Posterior vena cava (tissue), 2 donors: ENCODE data around the gene RBPJ. TPM values are rescaled to one million over a fixed set of nuclear protein-coding genes. Genes with fewer than 3 reads are reported as not detected.

Source experiments
- DNase-seq: peaks from one replicate; pipeline ENCODE4 v3.0.0-alpha.2; 2020; ENCODE audit warnings: low spot score
- intact Hi-C, 2 donors: fragments of 100-400 bp; cut with DNase I; formaldehyde crosslinking; loops; one replicate each; pipeline versions ENCODE4 v1.14.1 to v1.14.2; 2022 to 2023
- long read RNA-seq, 2 donors: library from polyadenylated mRNA; unstranded; transcript quantifications; one replicate each; pipeline ENCODE4 v2.0.0, GENCODE V29; 2020 to 2021
- total RNA-seq, 2 donors: library from RNA; stranded (reverse); fragmentation: NEBNext Ultra II Directional; extraction: Animal tissue kit (Norgen Biotek cat#: 25700); gene quantifications; one replicate each; pipeline ENCODE4 v1.2.1, GENCODE V29; 2021
- donor health status: DM: yes; HTN: yes; CAD: no.
- donor health status: DM: yes; HTN: yes; CAD: no.

Gene RBPJ
- total RNA-seq, result 100 to 1,000 TPM in 1 of 2 donors, 10 to 100 TPM in 1; 78.4 to 116 TPM
- long read RNA-seq, donor 1, full-length matches to known transcripts, result 21 of 53 reads
- long read RNA-seq, donor 1, partial matches to known transcripts, result 1 of 53 reads
- long read RNA-seq, donor 1, other reads (novel, unspliced or antisense), result 31 of 53 reads
- long read RNA-seq, donor 2, full-length matches to known transcripts, result 102 of 141 reads
- long read RNA-seq, donor 2, partial matches to known transcripts, result 18 of 141 reads
- long read RNA-seq, donor 2, other reads (novel, unspliced or antisense), result 21 of 141 reads

GRCh38 chr4:26320538-26321372 lies at the start of gene RBPJ:
TSS of gene RBPJ (plus strand) at chr4:26321014. CDS start at chr4:26321029, 15 bp downstream.
- intact Hi-C loops, result loop anchor here (5.0 to 10.0 kb wide), 2 partner anchors 158 to 296 kb away; no protein-coding TSS in a partner anchor
- peak; percentile 97 for DNase-seq

- no peak for DNase-seq
- intact Hi-C loops, result no loop called here
Measured at GRCh38 chr4:26271703-26272102, 49.1 kb upstream of the RBPJ start.

GRCh38 chr4:26272654-26273615 lies 47.9 kb upstream of the RBPJ start:
- intact Hi-C loops, result no loop called here
- no peak for DNase-seq

- intact Hi-C loops, result no loop called here
Measured at GRCh38 chr4:26273616-26273980, 47.2 kb upstream of the RBPJ start.

GRCh38 chr4:26275281-26275680 lies 45.5 kb upstream of the RBPJ start:
- intact Hi-C loops, result no loop called here
- DNase-seq, result no peak

More at GRCh38 chr4:26273616-26273980, 47.2 kb upstream of the RBPJ start:
- no peak for DNase-seq

GRCh38 chr4:26279446-26279845 lies 41.4 kb upstream of the RBPJ start:
- DNase-seq, result no peak
- intact Hi-C loops, result no loop called here

- intact Hi-C loops, result no loop called here
- DNase-seq, result no peak
Measured at GRCh38 chr4:26281881-26282280, 38.9 kb upstream of the RBPJ start.

GRCh38 chr4:26284536-26284935 lies 36.3 kb upstream of the RBPJ start:
- intact Hi-C loops, result no loop called here
- no peak for DNase-seq

- DNase-seq, result no peak
- intact Hi-C loops, result no loop called here
Measured at GRCh38 chr4:26285272-26285671, 35.5 kb upstream of the RBPJ start.

GRCh38 chr4:26287756-26288155 lies 33.1 kb upstream of the RBPJ start:
- intact Hi-C loops, result no loop called here

GRCh38 chr4:26288355-26288909 lies 32.4 kb upstream of the RBPJ start:
- no peak for DNase-seq
- intact Hi-C loops, result no loop called here

More at GRCh38 chr4:26287756-26288155, 33.1 kb upstream of the RBPJ start:
- DNase-seq, result no peak

- intact Hi-C loops, result no loop called here
Measured at GRCh38 chr4:26289401-26289800, 31.4 kb upstream of the RBPJ start.

GRCh38 chr4:26290321-26290720 lies 30.5 kb upstream of the RBPJ start:
- intact Hi-C loops, result no loop called here
- DNase-seq, result no peak

More at GRCh38 chr4:26289401-26289800, 31.4 kb upstream of the RBPJ start:
- DNase-seq, result no peak

- intact Hi-C loops, result no loop called here
Measured at GRCh38 chr4:26294904-26295303, 25.9 kb upstream of the RBPJ start.

GRCh38 chr4:26296021-26296420 lies 24.8 kb upstream of the RBPJ start:
- intact Hi-C loops, result no loop called here
- no peak for DNase-seq

More at GRCh38 chr4:26294904-26295303, 25.9 kb upstream of the RBPJ start:
- no peak for DNase-seq

GRCh38 chr4:26296514-26296913 lies 24.3 kb upstream of the RBPJ start:
- intact Hi-C loops, result no loop called here
- DNase-seq, result no peak

GRCh38 chr4:26297219-26297618 lies 23.6 kb upstream of the RBPJ start:
- intact Hi-C loops, result no loop called here
- DNase-seq, result no peak

- DNase-seq, result no peak
- intact Hi-C loops, result no loop called here
Measured at GRCh38 chr4:26298198-26298947, 22.4 kb upstream of the RBPJ start.
